Effector memory CD4-positive, alpha-beta T cell (primary cell): ENCODE results near the gene FAM228B.
"Not testable (repeated sequence)": the region's sequence is repeated elsewhere in the genome, so short reads cannot be mapped to it uniquely, and the experiment has no call there.

ENCODE experiments used
- DNase-seq, 3 donors: peaks; one replicate each; pipeline ENCODE4 v3.0.0-alpha.2; 2020
- H3K27ac ChIP-seq: 2 replicates; pipeline ENCODE4 v1.7.0; 2013; ENCODE audit warnings: mild to moderate bottlenecking, low read length, moderate library complexity; ENCODE audit not compliant: insufficient read depth, poor library complexity, severe bottlenecking
- H3K27me3 ChIP-seq: replicated peaks from 2 replicates; pipeline ENCODE4 v1.7.0; 2013; ENCODE audit warnings: mild to moderate bottlenecking, low read length; ENCODE audit not compliant: insufficient read depth, control insufficient read depth, poor library complexity, severe bottlenecking
- H3K36me3 ChIP-seq: 2 replicates; pipeline ENCODE4 v1.7.0; 2013; ENCODE audit warnings: mild to moderate bottlenecking, low read length, moderate library complexity; ENCODE audit not compliant: control insufficient read depth, insufficient read depth
- H3K4me1 ChIP-seq: 2 replicates; pipeline ENCODE4 v1.7.0; 2013; ENCODE audit warnings: low read length, mild to moderate bottlenecking; ENCODE audit not compliant: control insufficient read depth, insufficient read depth, poor library complexity, severe bottlenecking
- H3K4me3 ChIP-seq: 2 replicates; pipeline ENCODE4 v1.7.0; 2013; ENCODE audit warnings: low read length, low read depth, mild to moderate bottlenecking; ENCODE audit not compliant: insufficient read depth, poor library complexity, severe bottlenecking
- H3K9me3 ChIP-seq: 2 replicates; pipeline ENCODE4 v1.7.0; 2013; ENCODE audit warnings: mild to moderate bottlenecking, low read length, moderate library complexity; ENCODE audit not compliant: control insufficient read depth

FAM228B gene

GRCh38 chr2:24191848-24192247 lies 68.6 kb downstream of the FAM228B start:
- Histone ChIP-seq H3K4me1 (no peaks in the 10 kb centered on the region), H3K27me3 (no peaks in the 10 kb centered on the region), H3K9me3 (no peaks in the 10 kb centered on the region)

GRCh38 chr2:24197213-24197612 lies 73.9 kb downstream of the FAM228B start:
- not testable (repeated sequence) for H3K9me3 ChIP-seq, H3K36me3 ChIP-seq, H3K4me1 ChIP-seq, H3K4me3 ChIP-seq, DNase-seq, H3K27ac ChIP-seq, H3K27me3 ChIP-seq

More at GRCh38 chr2:24191848-24192247, 68.6 kb downstream of the FAM228B start:
- H3K4me3 ChIP-seq = no peak overlapping the region
- no peaks in the 10 kb centered on the region for H3K36me3 ChIP-seq
- DNase-seq = no peak
- no peak overlapping the region for H3K27ac ChIP-seq

GRCh38 chr2:24199968-24200590 lies 76.8 kb downstream of the FAM228B start:
- H3K27me3 ChIP-seq = no peaks in the 10 kb centered on the region
- DNase-seq = no peak
- H3K9me3 ChIP-seq = no peaks in the 10 kb centered on the region
- no peaks in the 10 kb centered on the region for H3K4me1 ChIP-seq
- no peak overlapping the region for H3K4me3 ChIP-seq
- H3K27ac ChIP-seq = no peak overlapping the region
- peaks cover 22% of the 10 kb centered on the region for H3K36me3 ChIP-seq

GRCh38 chr2:24200799-24201198 lies 77.5 kb downstream of the FAM228B start:
- peaks cover 29% of the 10 kb centered on the region for H3K36me3 ChIP-seq
- no peaks in the 10 kb centered on the region for H3K4me1 ChIP-seq
- H3K4me3 ChIP-seq = no peak overlapping the region
- H3K27ac ChIP-seq = no peak overlapping the region
- no peaks in the 10 kb centered on the region for H3K27me3 ChIP-seq
- DNase-seq = no peak
- no peaks in the 10 kb centered on the region for H3K9me3 ChIP-seq

GRCh38 chr2:24203029-24203786 lies 79.9 kb downstream of the FAM228B start:
- peaks cover 52% of the 10 kb centered on the region for H3K36me3 ChIP-seq
- DNase-seq = no peak
- no peaks in the 10 kb centered on the region for H3K9me3 ChIP-seq
- H3K27ac ChIP-seq = no peak overlapping the region
- no peaks in the 10 kb centered on the region for H3K4me1 ChIP-seq
- H3K4me3 ChIP-seq = no peak overlapping the region
- no peaks in the 10 kb centered on the region for H3K27me3 ChIP-seq

GRCh38 chr2:24203787-24204150 lies 80.5 kb downstream of the FAM228B start:
- H3K27me3 ChIP-seq = no peaks in the 10 kb centered on the region

GRCh38 chr2:24204505-24204904 lies 81.2 kb downstream of the FAM228B start:
- H3K4me1 ChIP-seq = no peaks in the 10 kb centered on the region
- no peaks in the 10 kb centered on the region for H3K9me3 ChIP-seq
- no peak overlapping the region for H3K4me3 ChIP-seq
- H3K27ac ChIP-seq = no peak overlapping the region
- H3K27me3 ChIP-seq = no peaks in the 10 kb centered on the region
- peaks cover 64% of the 10 kb centered on the region for H3K36me3 ChIP-seq
- DNase-seq = no peak

More at GRCh38 chr2:24203787-24204150, 80.5 kb downstream of the FAM228B start:
- Histone ChIP-seq H3K9me3 (no peaks in the 10 kb centered on the region), H3K36me3 (peaks cover 57% of the 10 kb centered on the region), H3K4me1 (no peaks in the 10 kb centered on the region), H3K27ac (no peak overlapping the region), H3K4me3 (no peak overlapping the region)
- DNase-seq = no peak

GRCh38 chr2:24205131-24205530 lies 81.9 kb downstream of the FAM228B start:
- Histone ChIP-seq H3K36me3 (peaks cover 71% of the 10 kb centered on the region), H3K4me1 (no peaks in the 10 kb centered on the region), H3K9me3 (no peaks in the 10 kb centered on the region), H3K27me3 (no peaks in the 10 kb centered on the region), H3K27ac (no peak overlapping the region), H3K4me3 (no peak overlapping the region)
- no peak for DNase-seq

- DNase-seq = no peak
- H3K9me3 ChIP-seq = no peaks in the 10 kb centered on the region
- peaks cover 80% of the 10 kb centered on the region for H3K36me3 ChIP-seq
- H3K27ac ChIP-seq = no peak overlapping the region
- no peaks in the 10 kb centered on the region for H3K27me3 ChIP-seq
- H3K4me3 ChIP-seq = no peak overlapping the region
- H3K4me1 ChIP-seq = no peaks in the 10 kb centered on the region
Observed at GRCh38 chr2:24206242-24206641, 83.0 kb downstream of the FAM228B start.

- Histone ChIP-seq H3K27me3 (no peaks in the 10 kb centered on the region), H3K9me3 (no peaks in the 10 kb centered on the region), H3K4me3 (no peak overlapping the region), H3K27ac (no peak overlapping the region), H3K4me1 (no peaks in the 10 kb centered on the region), H3K36me3 (peaks cover 83% of the 10 kb centered on the region)
- DNase-seq = no peak
Observed at GRCh38 chr2:24206714-24207113, 83.4 kb downstream of the FAM228B start.
